Upper lobe of left lung (tissue), 6 donors: ENCODE results near the gene KLB. TPM values are rescaled to one million over a fixed set of nuclear protein-coding genes. Genes with fewer than 3 reads are reported as not detected.
"Not testable (repeated sequence)": the region's sequence is repeated elsewhere in the genome, so short reads cannot be mapped to it uniquely, and the experiment has no call there.

Source experiments
- ATAC-seq, 2 donors: fragments of 200-7000 bp; cut with Tn5 transposase; one replicate each; pipeline ENCODE4 v1.9.1; 2022; ENCODE audit warnings: mild to moderate bottlenecking in 2 of 2, moderate library complexity in 2 of 2; ENCODE audit not compliant: low FRiP score in 2 of 2
- DNase-seq, 2 donors: peaks; one replicate each; pipeline ENCODE4 v3.0.0-alpha.2; 2019 to 2020
- H3K27ac ChIP-seq, 4 donors: fragments of 200-600 bp; sonication (generic); one replicate each; pipeline ENCODE4 v1.5.1; 2016 to 2019
- H3K27me3 ChIP-seq, 4 donors: fragments of 200-600 bp; sonication (generic); one replicate each; pipeline ENCODE4 v1.5.1; 2017 to 2019
- H3K36me3 ChIP-seq, 4 donors: fragments of 200-600 bp; sonication (generic); one replicate each; pipeline ENCODE4 v1.5.1; 2016 to 2019
- H3K4me1 ChIP-seq, 4 donors: fragments of 200-600 bp; sonication (generic); one replicate each; pipeline ENCODE4 v1.5.1; 2018 to 2019
- H3K4me3 ChIP-seq, 4 donors: fragments of 200-600 bp; sonication (generic); one replicate each; pipeline ENCODE4 v1.5.1; 2017 to 2019; ENCODE audit warnings: mild to moderate bottlenecking in 2 of 4, moderate library complexity in 1 of 4
- H3K9me3 ChIP-seq, 4 donors: fragments of 200-600 bp; sonication (generic); one replicate each; pipeline ENCODE4 v1.5.1; 2018 to 2019
- CTCF ChIP-seq, 6 experiments: fragments of 450-650 bp in 4 of 6; fragments of 200-600 bp in 2 of 6; sonication (generic) in 2 of 6; IDR thresholded peaks; one replicate each; pipeline ENCODE4 v1.5.1; 2016 to 2019; ENCODE audit warnings: antibody characterized with exemption in 6 of 6
- EP300 ChIP-seq, 4 donors: sonication (generic); formaldehyde crosslinking; IDR thresholded peaks; one replicate each; pipeline ENCODE4 v1.5.1; 2017; ENCODE audit warnings: antibody characterized with exemption in 4 of 4, control low read depth in 2 of 4
- POLR2A ChIP-seq, 4 donors: fragments of 450-650 bp; IDR thresholded peaks; one replicate each; pipeline ENCODE4 v1.5.1; 2016 to 2017; ENCODE audit warnings: antibody characterized with exemption in 4 of 4, mild to moderate bottlenecking in 2 of 4
- POLR2AphosphoS5 ChIP-seq, 2 donors: sonication (generic); formaldehyde crosslinking; IDR thresholded peaks; one replicate each; pipeline ENCODE4 v1.5.1; 2017; ENCODE audit warnings: antibody characterized with exemption in 2 of 2
- WGBS, 2 donors: methylation state at CpG; one replicate each; pipeline ENCODE4 v1.1.5; 2017 to 2018; 5-methylcytosine and 5-hydroxymethylcytosine counted together
- total RNA-seq, 6 donors: library from RNA; depleted of rRNA in 4 of 6; stranded (reverse); fragments of >200 nt in 4 of 6; gene quantifications; one replicate each; pipeline versions ENCODE4 v1.1.0 to v1.2.1, GENCODE V29; 2016 to 2021
- donor health status: DM: no; HTN: no; CAD: no; lungs with moderate emphysema.
- donor health status: DM: no; HTN: yes; CAD: no; lungs with severe emphysema.

The KLB gene
- total RNA-seq, 6 donors from 2014 or later = 0.20 to 9.0 (median 0.84) TPM

GRCh38 chr4:39375478-39375877 lies 31.3 kb upstream of the KLB start:
- no peak overlapping the region for H3K27ac ChIP-seq
- no peaks in the 10 kb centered on the region for H3K27me3 ChIP-seq
- no peak overlapping the region for H3K4me3 ChIP-seq
- H3K36me3 ChIP-seq = no peaks in the 10 kb centered on the region
- TF ChIP-seq CTCF (IDR thresholded peaks at IDR 0.05) (no peak), POLR2A (IDR thresholded peaks at IDR 0.05) (no peak), POLR2AphosphoS5 (IDR thresholded peaks at IDR 0.05) (no peak)
- no peak for DNase-seq
- no peaks in the 10 kb centered on the region for H3K9me3 ChIP-seq
- no peak for ATAC-seq
- WGBS, 2 donors = 68 to 77% methylated on average over 4 of the region's 4 CpGs
- H3K4me1 ChIP-seq = no peaks in the 10 kb centered on the region

GRCh38 chr4:39383690-39384089 lies 23.0 kb upstream of the KLB start:
- ATAC-seq = peak in 1 of 2 donors; percentile 19
- WGBS, 2 donors = 79 to 86% methylated on average over 1 of the region's 1 CpG

GRCh38 chr4:39384563-39384962 lies 22.2 kb upstream of the KLB start:
- H3K27ac ChIP-seq = no peak overlapping the region
- no peaks in the 10 kb centered on the region for H3K9me3 ChIP-seq

More at GRCh38 chr4:39383690-39384089, 23.0 kb upstream of the KLB start:
- H3K9me3 ChIP-seq = no peaks in the 10 kb centered on the region
- no peak for DNase-seq
- no peaks in the 10 kb centered on the region for H3K36me3 ChIP-seq
- TF ChIP-seq POLR2A (IDR thresholded peaks at IDR 0.05) (no peak), CTCF (IDR thresholded peaks at IDR 0.05) (no peak), POLR2AphosphoS5 (IDR thresholded peaks at IDR 0.05) (no peak), EP300 (IDR thresholded peaks at IDR 0.05) (no peak)
- no peak overlapping the region for H3K27ac ChIP-seq
- H3K4me3 ChIP-seq = no peak overlapping the region
- no peaks in the 10 kb centered on the region for H3K27me3 ChIP-seq
- H3K4me1 ChIP-seq = no peaks in the 10 kb centered on the region

GRCh38 chr4:39390603-39391002 lies 16.1 kb upstream of the KLB start:
- 56 to 58% methylated on average over 6 of the region's 6 CpGs for WGBS, 2 donors
- no peak overlapping the region for H3K27ac ChIP-seq
- no peak for DNase-seq
- H3K4me1 ChIP-seq = no peaks in the 10 kb centered on the region
- H3K4me3 ChIP-seq = no peak overlapping the region
- H3K36me3 ChIP-seq = no peaks in the 10 kb centered on the region
- ATAC-seq = no peak
- H3K27me3 ChIP-seq = no peaks in the 10 kb centered on the region
- TF ChIP-seq POLR2AphosphoS5 (IDR thresholded peaks at IDR 0.05) = no peak
- TF ChIP-seq CTCF (IDR thresholded peaks at IDR 0.05) = no peak
- TF ChIP-seq EP300 (IDR thresholded peaks at IDR 0.05) = no peak
- no peak for TF ChIP-seq POLR2A (IDR thresholded peaks at IDR 0.05)
- no peaks in the 10 kb centered on the region for H3K9me3 ChIP-seq

More at GRCh38 chr4:39384563-39384962, 22.2 kb upstream of the KLB start:
- no peak for TF ChIP-seq POLR2A (IDR thresholded peaks at IDR 0.05)
- no peak for TF ChIP-seq EP300 (IDR thresholded peaks at IDR 0.05)
- no peak for TF ChIP-seq POLR2AphosphoS5 (IDR thresholded peaks at IDR 0.05)
- TF ChIP-seq CTCF (IDR thresholded peaks at IDR 0.05) = no peak
- ATAC-seq (peak in 1 of 2 donors; percentile 11), DNase-seq (no peak)
- H3K4me1 ChIP-seq = no peaks in the 10 kb centered on the region
- no peaks in the 10 kb centered on the region for H3K36me3 ChIP-seq
- no peaks in the 10 kb centered on the region for H3K27me3 ChIP-seq
- WGBS, 2 donors = 92 to 95% methylated on average over 11 of the region's 11 CpGs
- no peak overlapping the region for H3K4me3 ChIP-seq

GRCh38 chr4:39394706-39395105 lies 12.0 kb upstream of the KLB start:
- ATAC-seq (no peak), DNase-seq (no peak)
- 48 to 49% methylated on average over 3 of the region's 3 CpGs for WGBS, 2 donors
- no peaks in the 10 kb centered on the region for H3K36me3 ChIP-seq
- no peak overlapping the region for H3K27ac ChIP-seq
- no peaks in the 10 kb centered on the region for H3K4me1 ChIP-seq
- no peaks in the 10 kb centered on the region for H3K9me3 ChIP-seq
- H3K4me3 ChIP-seq = no peak overlapping the region
- no peaks in the 10 kb centered on the region for H3K27me3 ChIP-seq
- no peak for TF ChIP-seq POLR2AphosphoS5 (IDR thresholded peaks at IDR 0.05)
- no peak for TF ChIP-seq POLR2A (IDR thresholded peaks at IDR 0.05)
- no peak for TF ChIP-seq CTCF (IDR thresholded peaks at IDR 0.05)
- TF ChIP-seq EP300 (IDR thresholded peaks at IDR 0.05) = no peak

GRCh38 chr4:39401640-39402039 lies 5.1 kb upstream of the KLB start:
- 40 to 59% methylated on average over 6 of the region's 6 CpGs for WGBS, 2 donors
- not testable (repeated sequence) for DNase-seq, H3K4me3 ChIP-seq, H3K27me3 ChIP-seq, H3K27ac ChIP-seq, H3K4me1 ChIP-seq, ATAC-seq, H3K36me3 ChIP-seq, H3K9me3 ChIP-seq
